ENCODE results near the gene GRIA4.

The GRIA4 gene

GRCh38 chr11:105639527-105639926 is 29.7 kb downstream of the GRIA4 start:
- no peak for DNase-seq

- DNase-seq: no peak
Observed at GRCh38 chr11:105641433-105641832, 31.6 kb downstream of the GRIA4 start.

- DNase-seq: no peak
Observed at GRCh38 chr11:105642870-105643269, 33.0 kb downstream of the GRIA4 start.

GRCh38 chr11:105644839-105645573 is 35.1 kb downstream of the GRIA4 start:
- no peak for DNase-seq

GRCh38 chr11:105647780-105648179 is 37.9 kb downstream of the GRIA4 start:
- DNase-seq: no peak

GRCh38 chr11:105648762-105649161 is 38.9 kb downstream of the GRIA4 start:
- no peak for DNase-seq

- DNase-seq: no peak
Observed at GRCh38 chr11:105665281-105665680, 55.4 kb downstream of the GRIA4 start.

GRCh38 chr11:105667441-105667840 is 57.6 kb downstream of the GRIA4 start:
- DNase-seq: no peak

- DNase-seq: no peak
Observed at GRCh38 chr11:105670811-105671210, 60.9 kb downstream of the GRIA4 start.

GRCh38 chr11:105673089-105673488 is 63.2 kb downstream of the GRIA4 start:
- DNase-seq: peak; percentile 75

GRCh38 chr11:105689631-105690030 is 79.8 kb downstream of the GRIA4 start:
- DNase-seq: no peak

GRCh38 chr11:105690467-105690866 is 80.6 kb downstream of the GRIA4 start:
- no peak for DNase-seq

- DNase-seq: peak; percentile 75
Observed at GRCh38 chr11:105693075-105693759, 83.3 kb downstream of the GRIA4 start.

GRCh38 chr11:105696000-105696399 is 86.1 kb downstream of the GRIA4 start:
- no peak for DNase-seq

- no peak for DNase-seq
Observed at GRCh38 chr11:105697291-105697690, 87.4 kb downstream of the GRIA4 start.

GRCh38 chr11:105699203-105699602 is 89.3 kb downstream of the GRIA4 start:
- peak; percentile 31 for DNase-seq

- no peak for DNase-seq
Observed at GRCh38 chr11:105700271-105700670, 90.4 kb downstream of the GRIA4 start.

- no peak for DNase-seq
Observed at GRCh38 chr11:105701098-105701497, 91.2 kb downstream of the GRIA4 start.

- no peak for DNase-seq
Observed at GRCh38 chr11:105705786-105706530, 96.1 kb downstream of the GRIA4 start.

- no peak for DNase-seq
Observed at GRCh38 chr11:105713106-105713505, 103.2 kb downstream of the GRIA4 start.

GRCh38 chr11:105713696-105714095 is 103.8 kb downstream of the GRIA4 start:
- no peak for DNase-seq

- DNase-seq: no peak
Observed at GRCh38 chr11:105718641-105719040, 108.8 kb downstream of the GRIA4 start.

- DNase-seq: no peak
Observed at GRCh38 chr11:105719073-105719822, 109.4 kb downstream of the GRIA4 start.
